ENCODE data around the gene OR4K13.

OR4K13 gene, protein sequence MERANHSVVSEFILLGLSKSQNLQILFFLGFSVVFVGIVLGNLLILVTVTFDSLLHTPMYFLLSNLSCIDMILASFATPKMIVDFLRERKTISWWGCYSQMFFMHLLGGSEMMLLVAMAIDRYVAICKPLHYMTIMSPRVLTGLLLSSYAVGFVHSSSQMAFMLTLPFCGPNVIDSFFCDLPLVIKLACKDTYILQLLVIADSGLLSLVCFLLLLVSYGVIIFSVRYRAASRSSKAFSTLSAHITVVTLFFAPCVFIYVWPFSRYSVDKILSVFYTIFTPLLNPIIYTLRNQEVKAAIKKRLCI

GRCh38 chr14:20035938-20036337, at the start of gene OR4K13:
Gene OR4K13 (minus strand): TSS chr14:20036038. CDS start chr14:20034758, 1,280 bp downstream.
- DNase-seq (ENCODE audit: low spot score): no peak

GRCh38 chr14:20059745-20060144, 23.9 kb upstream of the OR4K13 start, which contains the start of gene OR4L1:
Gene OR4L1 (plus strand): TSS chr14:20060045. CDS start chr14:20060045, 0 bp downstream.
- DNase-seq (ENCODE audit: low spot score): no peak

DNA sequence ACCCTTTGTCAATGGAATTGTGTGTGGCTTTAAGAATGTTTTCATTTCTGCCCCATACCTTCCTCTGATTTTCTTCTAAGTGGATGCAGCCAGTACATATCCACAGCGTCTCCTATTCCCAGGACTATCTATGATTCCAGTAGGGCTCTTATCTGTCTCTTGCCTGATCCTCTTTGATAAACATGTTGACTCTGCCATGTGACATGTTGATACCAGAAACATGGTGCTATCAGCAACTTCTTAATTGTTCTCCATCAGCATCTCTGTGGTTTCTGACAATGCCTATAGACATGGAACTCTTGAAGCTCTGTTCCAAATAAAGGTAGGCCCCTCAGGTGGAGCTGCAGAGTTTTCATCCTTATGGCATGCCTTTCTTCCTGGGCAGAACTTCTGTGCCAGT, 12.4 kb upstream of the OR4K13 start:
- no peak for DNase-seq (ENCODE audit: low spot score)

DNA sequence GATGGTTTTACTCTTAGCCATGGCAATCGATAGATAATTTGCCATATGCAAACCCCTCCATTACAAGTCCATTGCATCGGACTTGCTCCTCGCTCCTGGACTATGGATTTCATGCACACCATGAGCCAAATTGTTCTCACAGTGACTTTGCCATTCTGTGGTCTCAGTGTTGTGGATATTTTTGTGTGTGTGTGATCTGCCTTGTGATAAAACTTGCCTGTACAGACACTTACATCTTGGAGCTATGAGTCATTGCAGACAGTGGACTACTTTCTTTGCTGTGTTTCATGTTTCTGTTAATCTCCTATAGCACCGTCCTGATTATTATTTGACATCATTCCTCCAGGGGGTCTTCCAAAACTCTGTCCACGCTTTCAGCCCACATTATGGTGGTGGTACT, 8.4 kb upstream of the OR4K13 start:
- DNase-seq (ENCODE audit: low spot score): no peak

DNA sequence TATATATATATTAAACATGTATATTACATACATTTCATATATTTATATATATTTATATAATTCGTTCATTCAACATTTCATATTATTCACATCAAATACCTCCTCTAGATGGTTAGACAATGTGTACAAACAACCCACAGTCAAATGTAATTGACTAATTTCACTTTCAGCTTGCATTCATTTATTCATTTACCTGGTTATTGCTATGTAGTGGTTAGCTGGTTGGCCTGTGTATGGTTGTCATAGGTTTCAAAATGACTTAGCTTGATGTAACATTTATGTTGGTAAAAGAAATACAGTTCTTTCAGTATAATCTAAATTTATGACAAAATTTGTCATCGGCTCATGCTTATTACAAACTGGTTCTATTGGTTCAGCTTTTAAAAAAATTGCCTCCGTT, 389 bp downstream of the OR4K13 start:
- DNase-seq (ENCODE audit: low spot score): no peak

GRCh38 chr14:20031058-20031457, 4.8 kb downstream of the OR4K13 start:
- DNase-seq (ENCODE audit: low spot score): no peak

DNA sequence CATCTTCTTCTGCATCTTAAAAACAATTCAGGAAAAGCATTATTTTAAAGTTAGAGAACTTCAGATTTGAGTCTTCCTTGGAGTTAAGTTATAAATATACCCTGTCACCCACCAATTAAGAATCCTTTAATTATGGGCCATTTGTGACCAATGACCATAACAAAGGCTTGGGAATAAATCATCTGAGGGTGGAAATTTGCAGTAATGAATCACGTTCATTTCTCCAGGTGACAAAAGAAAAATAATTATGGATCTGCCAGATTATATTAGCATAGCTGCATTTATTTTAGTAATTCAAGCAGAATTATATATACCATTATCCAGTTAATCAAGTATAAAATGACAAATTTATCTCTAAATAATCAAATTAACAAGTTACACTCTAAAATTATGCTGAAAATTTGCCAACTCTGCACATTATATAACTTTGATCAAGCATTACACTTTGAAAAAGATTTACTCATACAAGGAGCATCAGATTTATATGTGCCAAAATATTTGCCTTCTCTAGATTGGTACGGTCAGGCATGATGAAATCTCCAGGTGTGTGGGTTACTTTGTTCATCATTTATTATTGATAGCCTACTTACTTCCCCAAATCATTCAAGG, 16.5 kb downstream of the OR4K13 start, which contains the start of gene OR4K14:
TSS of gene OR4K14 (minus strand) at position 51 of the 609 bp plus-strand sequence. CDS start 4,114 bp downstream, outside the sequence.
- DNase-seq (ENCODE audit: low spot score): no peak

GRCh38 chr14:20008156-20008555, 27.7 kb downstream of the OR4K13 start:
- DNase-seq (ENCODE audit: low spot score): no peak

DNA sequence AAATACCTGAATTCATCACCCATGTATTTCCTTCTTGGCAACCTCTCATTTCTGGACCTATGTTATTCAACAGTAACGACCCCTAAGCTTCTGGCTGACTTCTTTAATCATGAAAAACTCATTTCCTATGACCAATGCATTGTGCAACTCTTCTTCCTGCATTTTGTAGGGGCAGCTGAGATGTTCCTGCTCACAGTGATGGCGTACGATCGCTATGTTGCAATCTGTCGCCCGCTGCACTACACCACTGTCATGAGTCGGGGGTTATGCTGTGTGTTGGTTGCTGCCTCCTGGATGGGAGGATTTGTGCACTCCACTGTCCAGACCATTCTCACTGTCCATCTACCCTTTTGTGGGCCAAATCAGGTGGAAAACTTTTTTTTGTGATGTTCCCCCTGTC, 33.5 kb downstream of the OR4K13 start:
- no peak for DNase-seq (ENCODE audit: low spot score)

DNA sequence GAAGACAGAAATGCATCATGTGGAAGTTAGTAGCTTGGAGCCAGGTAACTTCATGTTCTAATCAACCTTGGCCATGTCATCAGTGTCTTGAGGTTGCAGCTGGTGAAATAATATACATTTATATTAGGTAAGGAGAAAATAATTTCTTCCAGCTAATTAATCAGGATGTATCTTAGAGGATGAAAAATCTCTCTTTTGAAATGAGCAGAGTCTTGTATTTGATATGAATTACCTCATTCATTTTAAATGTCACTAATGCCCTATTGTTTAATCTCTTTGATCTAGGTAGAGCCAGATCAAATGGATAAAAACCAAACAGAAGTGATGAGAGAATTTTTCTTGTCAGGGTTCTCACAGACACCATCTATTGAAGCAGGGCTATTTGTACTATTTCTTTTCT, 34.0 kb downstream of the OR4K13 start, which contains the start of gene OR4Q2:
TSS of gene OR4Q2 (plus strand) at position 301 of the 400 bp plus-strand sequence.
- DNase-seq (ENCODE audit: low spot score): no peak

- no peak for DNase-seq (ENCODE audit: low spot score)
Measured at GRCh38 chr14:19993438-19993837, 42.4 kb downstream of the OR4K13 start.

Measured in ecto neural progenitor cell (in vitro differentiated cells).